CD4-positive, alpha-beta T cell treated with Interleukin-1 beta for 1 hour (primary cell): ENCODE measurements around the gene GRIP2.

Source experiments
- DNase-seq, 2 donors: peaks; one replicate each; pipeline ENCODE4 v3.0.0-alpha.2; 2020 to 2022

The GRIP2 gene

GRCh38 chr3:14481646-14482036 is 58.5 kb downstream of the GRIP2 start:
- DNase-seq: no peak

- DNase-seq: no peak
Measured at GRCh38 chr3:14481018-14481645, 59.0 kb downstream of the GRIP2 start.

- no peak for DNase-seq
Measured at GRCh38 chr3:14480207-14481017, 59.7 kb downstream of the GRIP2 start.

GRCh38 chr3:14479591-14479990 is 60.6 kb downstream of the GRIP2 start:
- no peak for DNase-seq

- DNase-seq: no peak
Measured at GRCh38 chr3:14478956-14479550, 61.1 kb downstream of the GRIP2 start.

GRCh38 chr3:14477311-14477935 is 62.7 kb downstream of the GRIP2 start:
- DNase-seq: no peak

GRCh38 chr3:14476583-14477265 is 63.4 kb downstream of the GRIP2 start:
- no peak for DNase-seq

GRCh38 chr3:14475621-14476020 is 64.5 kb downstream of the GRIP2 start:
- DNase-seq: no peak

- no peak for DNase-seq
Measured at GRCh38 chr3:14474363-14475081, 65.6 kb downstream of the GRIP2 start.

GRCh38 chr3:14473411-14473891 is 66.7 kb downstream of the GRIP2 start:
- DNase-seq: no peak

GRCh38 chr3:14472471-14473351 is 67.4 kb downstream of the GRIP2 start:
- no peak for DNase-seq

- DNase-seq: no peak
Measured at GRCh38 chr3:14471690-14472089, 68.5 kb downstream of the GRIP2 start.

- no peak for DNase-seq
Measured at GRCh38 chr3:14471016-14471415, 69.1 kb downstream of the GRIP2 start.

GRCh38 chr3:14470461-14470860 is 69.7 kb downstream of the GRIP2 start:
- no peak for DNase-seq

- no peak for DNase-seq
Measured at GRCh38 chr3:14468621-14468981, 71.5 kb downstream of the GRIP2 start.

- DNase-seq: peak; percentile 43 to 48
Measured at GRCh38 chr3:14467814-14468620, 72.1 kb downstream of the GRIP2 start.

GRCh38 chr3:14466179-14466903 is 73.8 kb downstream of the GRIP2 start:
- DNase-seq: no peak

- DNase-seq: no peak
Measured at GRCh38 chr3:14465425-14465824, 74.7 kb downstream of the GRIP2 start.

- DNase-seq: no peak
Measured at GRCh38 chr3:14464521-14464920, 75.6 kb downstream of the GRIP2 start.

GRCh38 chr3:14464141-14464465 is 76.0 kb downstream of the GRIP2 start:
- DNase-seq: no peak
